Astrocyte (in vitro differentiated cells and primary cell): ENCODE measurements around the gene OXNAD1. TPM values are rescaled to one million over a fixed set of nuclear protein-coding genes. Genes with fewer than 3 reads are reported as not detected.

Source experiments
- DNase-seq: peaks from one replicate; pipeline ENCODE4 v3.0.0-alpha.2; 2010; ENCODE audit warnings: low read depth
- FAIRE-seq: peaks from 2 replicates; lab custom pipeline; 2011; peaks lifted over from hg19 to GRCh38; lab: Jason Lieb, UNC
- H2AFZ ChIP-seq: 2 replicates; pipeline ENCODE4 v1.6.0; 2012; ENCODE audit warnings: low read depth, low read length, inconsistent platforms
- H3K27ac ChIP-seq: 2 replicates; pipeline ENCODE4 v1.5.1; 2011; ENCODE audit warnings: low read depth, low read length, inconsistent platforms
- H3K27me3 ChIP-seq: 2 replicates; pipeline ENCODE4 v1.6.0; 2011; ENCODE audit warnings: low read length, inconsistent platforms; ENCODE audit not compliant: insufficient read depth
- H3K36me3 ChIP-seq: 2 replicates; pipeline ENCODE4 v1.5.1; 2011; ENCODE audit warnings: low read length, inconsistent platforms; ENCODE audit not compliant: insufficient read depth
- H3K4me1 ChIP-seq: 2 replicates; pipeline ENCODE4 v1.5.1; 2011; ENCODE audit warnings: low read length, inconsistent platforms; ENCODE audit not compliant: insufficient read depth
- H3K4me2 ChIP-seq: 2 replicates; pipeline ENCODE4 v1.6.0; 2012; ENCODE audit warnings: low read length, inconsistent platforms
- H3K4me3 ChIP-seq: 2 replicates; pipeline ENCODE4 v1.5.1; 2011; ENCODE audit warnings: low read depth, mild to moderate bottlenecking, low read length, inconsistent platforms; ENCODE audit not compliant: insufficient read depth
- H3K79me2 ChIP-seq: 2 replicates; pipeline ENCODE4 v1.6.0; 2012; ENCODE audit warnings: mild to moderate bottlenecking, low read length, inconsistent platforms; ENCODE audit not compliant: insufficient read depth
- H3K9ac ChIP-seq: 2 replicates; pipeline ENCODE4 v1.6.0; 2012; ENCODE audit warnings: mild to moderate bottlenecking, low read length, inconsistent platforms
- H3K9me3 ChIP-seq: 2 replicates; pipeline ENCODE4 v1.5.1; 2012; ENCODE audit warnings: low read depth, mild to moderate bottlenecking, low read length, inconsistent platforms; ENCODE audit not compliant: insufficient read depth
- H4K20me1 ChIP-seq: 2 replicates; pipeline ENCODE4 v1.6.0; 2012; ENCODE audit warnings: low read length, inconsistent platforms; ENCODE audit not compliant: insufficient read depth
- H3K27ac Mint-ChIP-seq: one replicate; pipeline ENCODE4 v1.8.0; 2021; ENCODE audit warnings: mild to moderate bottlenecking, mixed read lengths; ENCODE audit not compliant: unreplicated experiment
- H3K27me3 Mint-ChIP-seq: one replicate; pipeline ENCODE4 v1.8.0; 2021; ENCODE audit warnings: low read depth, mixed read lengths; ENCODE audit not compliant: unreplicated experiment
- H3K36me3 Mint-ChIP-seq: one replicate; pipeline ENCODE4 v1.8.0; 2021; ENCODE audit warnings: low read depth, mixed read lengths; ENCODE audit not compliant: unreplicated experiment
- H3K4me1 Mint-ChIP-seq: one replicate; pipeline ENCODE4 v1.8.0; 2021; ENCODE audit warnings: low read depth, mixed read lengths; ENCODE audit not compliant: unreplicated experiment
- H3K4me3 Mint-ChIP-seq: one replicate; pipeline ENCODE4 v1.8.0; 2021; ENCODE audit warnings: mild to moderate bottlenecking, moderate library complexity, mixed read lengths; ENCODE audit not compliant: unreplicated experiment
- H3K9me3 Mint-ChIP-seq: one replicate; pipeline ENCODE4 v1.8.0; 2021; ENCODE audit warnings: mild to moderate bottlenecking, mixed read lengths; ENCODE audit not compliant: unreplicated experiment
- CTCF ChIP-seq: IDR thresholded peaks from 2 replicates; pipeline ENCODE4 v1.5.1; 2011; ENCODE audit warnings: low read depth, mild to moderate bottlenecking, inconsistent platforms, low read length, moderate library complexity; ENCODE audit not compliant: insufficient read depth
- EZH2 ChIP-seq: IDR thresholded peaks from 2 replicates; pipeline ENCODE4 v1.6.1; 2012; ENCODE audit warnings: mild to moderate bottlenecking, low read length, inconsistent platforms; ENCODE audit not compliant: insufficient read depth
- total RNA-seq: library from RNA; stranded (reverse); gene quantifications from 2 replicates; pipeline ENCODE4 v1.2.1, GENCODE V29; 2021

Gene OXNAD1
- total RNA-seq, 1 donor from 2014 or later = 10.5 TPM

GRCh38 chr3:16304061-16305010 is 39.3 kb downstream of the OXNAD1 start:
- H3K36me3 ChIP-seq = no peaks in the 10 kb centered on the region
- H3K27me3 Mint-ChIP-seq = no peaks in the 10 kb centered on the region
- no peak overlapping the region for H3K4me2 ChIP-seq
- TF ChIP-seq CTCF (no peak), EZH2 (no peak)
- no peak overlapping the region for H3K27ac Mint-ChIP-seq
- no peak overlapping the region for H3K4me3 ChIP-seq
- no peak overlapping the region for H3K27ac ChIP-seq
- no peaks in the 10 kb centered on the region for H3K27me3 ChIP-seq
- no peaks in the 10 kb centered on the region for H4K20me1 ChIP-seq
- H3K4me1 ChIP-seq = no peaks in the 10 kb centered on the region
- H3K9ac ChIP-seq = no peak overlapping the region
- H3K9me3 Mint-ChIP-seq = no peaks in the 10 kb centered on the region
- H3K36me3 Mint-ChIP-seq = peaks cover 19% of the 10 kb centered on the region
- FAIRE-seq (no peak), DNase-seq (no peak)
- no peak overlapping the region for H2AFZ ChIP-seq
- no peak overlapping the region for H3K4me3 Mint-ChIP-seq
- peaks cover 42% of the 10 kb centered on the region for H3K4me1 Mint-ChIP-seq
- no peaks in the 10 kb centered on the region for H3K9me3 ChIP-seq
- H3K79me2 ChIP-seq = no peaks in the 10 kb centered on the region

GRCh38 chr3:16305111-16305541 is 40.1 kb downstream of the OXNAD1 start:
- Histone ChIP-seq H3K9ac (no peak overlapping the region), H3K36me3 (no peaks in the 10 kb centered on the region), H2AFZ (no peak overlapping the region), H3K79me2 (no peaks in the 10 kb centered on the region), H3K27ac (no peak overlapping the region), H3K9me3 (no peaks in the 10 kb centered on the region), H3K4me3 (no peak overlapping the region), H3K4me1 (peaks cover 4% of the 10 kb centered on the region), H3K4me2 (no peak overlapping the region), H4K20me1 (no peaks in the 10 kb centered on the region), H3K27me3 (no peaks in the 10 kb centered on the region)
- DNase-seq (no peak), FAIRE-seq (no peak)
- H3K27me3 Mint-ChIP-seq = no peaks in the 10 kb centered on the region
- no peak overlapping the region for H3K4me3 Mint-ChIP-seq
- peaks cover 19% of the 10 kb centered on the region for H3K36me3 Mint-ChIP-seq
- H3K9me3 Mint-ChIP-seq = no peaks in the 10 kb centered on the region
- H3K27ac Mint-ChIP-seq = no peak overlapping the region
- peaks cover 46% of the 10 kb centered on the region for H3K4me1 Mint-ChIP-seq
- TF ChIP-seq EZH2 = no peak
- no peak for TF ChIP-seq CTCF
